CD4-positive, CD25-positive, alpha-beta regulatory T cell (primary cell): ENCODE measurements around the gene RPS2. TPM values are rescaled to one million over a fixed set of nuclear protein-coding genes. Genes with fewer than 3 reads are reported as not detected.
"Not testable (repeated sequence)": the region's sequence is repeated elsewhere in the genome, so short reads cannot be mapped to it uniquely, and the experiment has no call there.

Experiments
- ATAC-seq, 2 donors: fragments of 150-1000 bp; cut with Tn5 transposase; one replicate each; pipeline ENCODE4 v1.10.0; 2021; ENCODE audit warnings: low read depth in 2 of 2, moderate number of reproducible peaks in 2 of 2, moderate library complexity in 1 of 2
- DNase-seq, 3 donors: peaks; one replicate each; pipeline versions ENCODE4 v3.0.0 to v3.0.0-alpha.2; 2012 to 2022; ENCODE audit warnings: mixed read lengths in 1 of 3
- H3K27ac ChIP-seq: one replicate; pipeline ENCODE4 v1.7.0; 2013; ENCODE audit warnings: mild to moderate bottlenecking, low read length; ENCODE audit not compliant: insufficient read depth, poor library complexity, severe bottlenecking
- H3K27me3 ChIP-seq: one replicate; pipeline ENCODE4 v1.7.0; 2013; ENCODE audit warnings: low read length; ENCODE audit not compliant: control insufficient read depth, insufficient read depth
- H3K36me3 ChIP-seq: one replicate; pipeline ENCODE4 v1.7.0; 2013; ENCODE audit warnings: mild to moderate bottlenecking, low read length, moderate library complexity; ENCODE audit not compliant: control insufficient read depth, insufficient read depth
- H3K4me1 ChIP-seq: 2 replicates; pipeline ENCODE4 v1.7.0; 2013; ENCODE audit warnings: mild to moderate bottlenecking, low read length; ENCODE audit not compliant: insufficient read depth, control insufficient read depth, poor library complexity, severe bottlenecking
- H3K4me3 ChIP-seq: one replicate; pipeline ENCODE4 v1.7.0; 2013; ENCODE audit warnings: low read depth, mild to moderate bottlenecking, low read length, moderate library complexity
- H3K9me3 ChIP-seq, 2 experiments: 1 replicate in 1 of 2; 2 replicates in 1 of 2; pipeline ENCODE4 v1.7.0; 2013; ENCODE audit warnings: low read length in 2 of 2, mild to moderate bottlenecking in 1 of 2, moderate library complexity in 1 of 2; ENCODE audit not compliant: control insufficient read depth in 2 of 2
- H3K27ac Mint-ChIP-seq, 3 donors: one replicate each; pipeline ENCODE4 v1.8.0; 2020 to 2022; ENCODE audit warnings: mild to moderate bottlenecking in 3 of 3, mixed read lengths in 3 of 3, moderate library complexity in 2 of 3
- H3K27me3 Mint-ChIP-seq: one replicate; pipeline ENCODE4 v1.8.0; 2022; ENCODE audit warnings: mild to moderate bottlenecking, mixed read lengths
- H3K36me3 Mint-ChIP-seq: one replicate; pipeline ENCODE4 v1.8.0; 2020; ENCODE audit warnings: mixed read lengths
- H3K4me1 Mint-ChIP-seq, 4 donors: one replicate each; pipeline ENCODE4 v1.8.0; 2020 to 2022; ENCODE audit warnings: mixed read lengths in 4 of 4, mild to moderate bottlenecking in 1 of 4
- H3K4me3 Mint-ChIP-seq, 4 donors: one replicate each; pipeline ENCODE4 v1.8.0; 2020 to 2022; ENCODE audit warnings: mild to moderate bottlenecking in 4 of 4, mixed read lengths in 4 of 4, moderate library complexity in 3 of 4
- H3K9me3 Mint-ChIP-seq, 7 donors: one replicate each; pipeline ENCODE4 v1.8.0; 2020 to 2022; ENCODE audit warnings: mixed read lengths in 7 of 7, mild to moderate bottlenecking in 3 of 7, moderate library complexity in 2 of 7
- polyA plus RNA-seq, 4 donors: library from polyadenylated mRNA; unstranded; fragments of 300-500 nt; fragmentation: Illumina TruSeq; gene quantifications; one replicate each; pipeline ENCODE4 v1.2.3, GENCODE V29; 2021
- total RNA-seq: library from RNA; stranded (reverse); gene quantifications from one replicate; pipeline ENCODE4 v1.2.3, GENCODE V29; 2022

The RPS2 gene
- total and polyA plus RNA-seq, 5 donors from 2014 or later = 2,223 to 6,441 (median 4,859) TPM

DNA sequence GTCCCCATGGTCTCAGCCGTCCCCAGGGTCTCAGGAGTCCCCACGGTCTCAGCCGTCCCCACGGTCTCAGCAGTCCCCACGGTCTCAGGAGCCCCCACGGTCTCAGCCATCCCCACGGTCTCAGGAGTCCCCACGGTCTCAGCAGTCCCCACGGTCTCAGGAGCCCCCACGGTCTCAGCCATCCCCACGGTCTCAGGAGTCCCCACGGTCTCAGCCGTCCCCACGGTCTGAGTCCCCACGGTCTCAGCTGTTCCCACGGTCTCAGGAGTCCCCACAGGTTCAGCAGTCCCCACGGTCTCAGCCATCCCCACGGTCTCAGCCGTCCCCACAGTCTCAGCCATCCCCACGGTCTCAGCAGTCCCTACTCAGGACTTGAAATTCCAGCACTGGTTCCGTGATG, 44.5 kb downstream of the RPS2 start:
- H3K4me3 Mint-ChIP-seq, H3K9me3 Mint-ChIP-seq: not testable (repeated sequence)

DNA sequence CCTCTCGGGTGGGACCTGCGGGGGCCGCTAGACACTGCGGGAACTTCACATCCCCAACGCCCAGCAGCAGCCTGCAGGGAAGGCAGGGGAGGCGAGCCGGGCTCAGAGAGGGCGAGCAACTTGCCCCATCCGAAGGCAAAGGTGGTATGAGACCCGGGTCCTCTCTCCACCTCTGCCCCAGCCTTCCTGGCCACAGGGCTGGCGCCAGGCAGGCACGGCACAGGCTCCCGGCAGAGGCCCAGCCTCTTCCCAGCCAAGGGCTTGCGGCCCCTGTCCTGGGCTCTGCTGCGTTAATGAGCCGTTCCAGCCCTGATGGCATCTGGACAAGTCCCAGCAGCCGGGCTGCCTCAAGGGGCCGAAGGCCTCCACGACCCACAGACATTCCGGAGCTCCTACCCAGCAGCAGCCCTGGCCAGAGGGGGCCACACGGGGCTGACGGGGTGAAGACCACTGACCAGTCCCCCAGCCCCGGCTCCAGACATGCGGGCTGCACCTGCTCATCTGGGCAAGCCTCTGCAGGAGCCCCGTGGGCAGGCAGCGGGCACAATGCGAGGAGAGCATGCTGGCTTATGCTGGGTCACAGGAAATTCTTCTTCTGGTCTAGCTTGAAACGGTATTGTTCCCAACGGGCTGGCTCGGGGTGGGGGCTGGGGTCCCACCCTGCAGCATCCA, 45.2 kb downstream of the RPS2 start:
- H3K4me1 ChIP-seq = peaks cover 5% of the 10 kb centered on the region
- peaks cover 5% of the 10 kb centered on the region for H3K27me3 ChIP-seq
- no peaks in the 10 kb centered on the region for H3K36me3 Mint-ChIP-seq
- no peak for DNase-seq
- H3K27ac Mint-ChIP-seq = no peak overlapping the region
- peaks cover 0 to 8% (median 3%) of the 10 kb centered on the region in 4 donors for H3K4me1 Mint-ChIP-seq
- peaks cover 0 to 2% (median 0%) of the 10 kb centered on the region in 7 donors for H3K9me3 Mint-ChIP-seq
- peaks cover 54% of the 10 kb centered on the region for H3K27me3 Mint-ChIP-seq
- H3K9me3 ChIP-seq = no peaks in the 10 kb centered on the region
- H3K4me3 Mint-ChIP-seq = no peak overlapping the region
- no peak overlapping the region for H3K4me3 ChIP-seq
- H3K27ac ChIP-seq = no peak overlapping the region
- ATAC-seq = no peak
- no peaks in the 10 kb centered on the region for H3K36me3 ChIP-seq

More for the DNA sequence above, 44.5 kb downstream of the RPS2 start:
- not testable (repeated sequence) for H3K27ac ChIP-seq, H3K4me1 Mint-ChIP-seq, DNase-seq, H3K4me3 ChIP-seq, H3K9me3 ChIP-seq, ATAC-seq, H3K4me1 ChIP-seq, H3K36me3 Mint-ChIP-seq, H3K27me3 ChIP-seq, H3K36me3 ChIP-seq, H3K27ac Mint-ChIP-seq
- peaks cover 52% of the 10 kb centered on the region for H3K27me3 Mint-ChIP-seq

DNA sequence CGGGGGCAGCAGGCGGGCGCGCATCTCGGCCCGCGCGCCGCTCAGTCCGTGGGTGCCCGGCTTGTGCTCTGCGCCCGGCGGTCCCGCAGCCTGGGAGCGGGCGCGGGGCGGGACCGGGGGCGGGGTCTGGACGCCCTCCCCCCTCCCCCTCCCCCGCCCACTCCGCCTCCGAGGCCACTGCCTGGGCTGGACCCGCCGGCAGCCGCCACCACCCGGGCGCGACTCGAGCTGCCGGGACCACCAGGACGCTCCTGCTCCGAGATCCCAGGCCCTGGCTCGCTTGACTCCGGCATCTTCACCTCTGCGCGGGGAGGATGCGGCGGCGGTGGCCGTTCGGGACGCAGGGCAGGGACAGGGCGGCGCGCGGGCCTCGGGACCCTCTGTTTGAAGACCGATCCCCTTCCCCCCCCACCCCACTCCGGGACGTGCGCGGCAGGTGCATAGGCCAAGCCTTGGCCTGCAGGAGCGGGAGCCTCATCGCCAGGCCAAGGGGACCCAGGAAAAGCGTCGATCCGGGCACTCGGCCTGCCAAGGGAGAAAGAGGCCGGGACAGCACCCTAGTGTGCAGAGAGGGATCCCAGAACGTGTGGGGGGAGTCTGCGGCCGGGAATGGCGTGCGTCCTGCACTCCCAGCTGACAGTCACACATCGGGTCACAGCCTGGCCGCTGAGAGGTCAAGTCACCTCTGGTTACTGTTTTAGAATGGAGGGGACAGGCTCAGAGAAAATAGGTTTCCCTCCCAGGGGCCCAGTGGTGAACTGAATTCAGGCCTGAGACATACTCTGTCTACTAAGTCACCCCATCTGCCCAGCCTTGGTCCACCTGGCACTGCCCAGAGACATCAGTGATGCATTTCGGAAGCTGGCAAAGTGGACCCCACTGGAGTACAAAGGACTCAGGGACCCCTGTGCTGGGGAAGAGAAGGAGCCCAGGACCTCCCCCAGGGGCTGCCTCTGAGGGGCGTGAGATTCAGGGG, 46.0 kb downstream of the RPS2 start, which contains the start of gene HS3ST6:
TSS of gene HS3ST6 (minus strand) at position 65 of the 976 bp plus-strand sequence. CDS start 92 bp downstream, outside the sequence.
- ATAC-seq (no peak), DNase-seq (no peak)
- Histone ChIP-seq H3K36me3 (no peaks in the 10 kb centered on the region), H3K4me3 (no peak within 1 kb of the TSS), H3K27ac (no peak within 1 kb of the TSS), H3K4me1 (peaks cover 3% of the 10 kb centered on the region), H3K27me3 (peaks cover 5% of the 10 kb centered on the region), H3K9me3 (no peaks in the 10 kb centered on the region)
- no peak within 1 kb of the TSS for H3K27ac Mint-ChIP-seq
- H3K36me3 Mint-ChIP-seq = no peaks in the 10 kb centered on the region
- no peak within 1 kb of the TSS for H3K4me3 Mint-ChIP-seq
- peaks cover 0 to 3% (median 0%) of the 10 kb centered on the region in 7 donors for H3K9me3 Mint-ChIP-seq
- peaks cover 55% of the 10 kb centered on the region for H3K27me3 Mint-ChIP-seq
- peaks cover 0 to 8% (median 3%) of the 10 kb centered on the region in 4 donors for H3K4me1 Mint-ChIP-seq

DNA sequence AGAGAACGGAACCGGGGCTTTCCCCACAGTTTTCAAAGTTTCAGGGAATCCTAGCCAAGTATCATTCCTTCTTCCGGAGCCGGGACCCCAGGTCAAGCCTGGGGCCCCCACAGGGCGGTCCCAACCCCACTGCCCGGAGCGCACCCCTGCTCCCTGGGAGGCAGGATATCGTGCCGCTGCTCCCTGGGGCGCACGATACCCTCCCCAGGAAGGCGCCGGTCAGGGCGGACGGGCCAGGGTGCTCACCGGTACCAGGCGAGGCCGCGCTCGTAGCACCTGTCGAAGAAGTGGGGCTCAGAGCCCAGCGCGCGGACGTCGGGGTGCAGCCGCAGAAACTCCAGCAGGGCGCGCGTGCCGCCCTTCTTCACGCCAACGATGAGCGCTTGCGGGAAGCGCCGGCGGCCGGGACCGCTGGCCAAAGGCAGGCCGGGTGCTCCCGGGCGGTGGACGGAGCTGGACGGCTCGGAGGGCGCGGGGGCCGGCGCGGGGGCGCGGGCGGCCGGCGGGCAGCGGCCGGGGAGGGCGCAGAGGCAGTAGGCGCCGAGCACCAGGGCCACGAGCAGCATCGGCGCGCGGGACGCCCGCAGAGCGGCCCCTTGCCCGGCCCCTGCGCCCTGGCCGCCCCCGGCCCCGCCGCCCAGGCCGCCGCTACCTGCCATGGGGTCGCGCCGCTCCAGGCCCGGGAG, 46.8 kb downstream of the RPS2 start:
- ATAC-seq (no peak), DNase-seq (no peak)
- Histone ChIP-seq H3K9me3 (no peaks in the 10 kb centered on the region), H3K36me3 (no peaks in the 10 kb centered on the region), H3K27me3 (peaks cover 5% of the 10 kb centered on the region), H3K4me1 (no peaks in the 10 kb centered on the region), H3K27ac (no peak overlapping the region), H3K4me3 (no peak overlapping the region)
- peaks cover 0 to 3% (median 0%) of the 10 kb centered on the region in 7 donors for H3K9me3 Mint-ChIP-seq
- H3K27ac Mint-ChIP-seq = no peak overlapping the region
- no peak overlapping the region for H3K4me3 Mint-ChIP-seq
- H3K4me1 Mint-ChIP-seq = peaks cover 0 to 8% (median 3%) of the 10 kb centered on the region in 4 donors
- no peaks in the 10 kb centered on the region for H3K36me3 Mint-ChIP-seq
- peaks cover 56% of the 10 kb centered on the region for H3K27me3 Mint-ChIP-seq

DNA sequence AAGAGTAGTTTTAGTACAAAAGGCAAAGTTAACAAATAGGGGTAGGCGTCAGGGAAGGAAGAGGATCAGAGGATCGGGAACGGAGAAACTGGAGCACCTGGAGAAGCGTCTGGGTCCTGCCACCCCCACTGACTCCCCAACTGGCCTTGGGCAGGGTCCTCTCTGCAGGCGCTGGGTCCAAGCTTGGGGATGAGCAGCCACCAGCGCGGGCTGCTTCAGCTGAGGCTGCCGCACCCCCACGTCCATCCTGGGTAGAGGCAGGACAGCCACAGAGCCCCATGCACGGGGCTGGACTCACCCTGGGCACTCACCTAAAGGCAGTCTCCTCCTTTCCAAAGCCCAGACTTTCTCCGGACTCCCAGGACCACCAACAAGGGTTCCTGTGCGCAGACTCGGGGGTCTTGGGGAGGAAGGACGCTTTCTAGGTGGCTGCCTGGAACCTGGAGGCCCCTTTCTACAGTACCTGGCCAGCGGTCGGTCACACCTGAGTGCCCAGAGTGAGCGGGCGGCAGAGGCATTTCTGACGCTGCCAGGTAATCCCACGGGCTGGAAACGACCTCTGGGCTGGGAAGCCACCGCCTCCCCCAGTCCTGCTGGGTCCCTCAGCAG, 47.5 kb downstream of the RPS2 start:
- DNase-seq (no peak), ATAC-seq (no peak)
- Mint-ChIP-seq H3K4me1 (peaks cover 0 to 8% (median 3%) of the 10 kb centered on the region in 4 donors), H3K27me3 (peaks cover 52% of the 10 kb centered on the region), H3K4me3 (no peak overlapping the region), H3K36me3 (no peaks in the 10 kb centered on the region), H3K27ac (no peak overlapping the region), H3K9me3 (peaks cover 0 to 3% (median 0%) of the 10 kb centered on the region in 7 donors)
- no peak overlapping the region for H3K27ac ChIP-seq
- no peaks in the 10 kb centered on the region for H3K36me3 ChIP-seq
- no peaks in the 10 kb centered on the region for H3K27me3 ChIP-seq
- no peak overlapping the region for H3K4me3 ChIP-seq
- no peaks in the 10 kb centered on the region for H3K9me3 ChIP-seq
- no peaks in the 10 kb centered on the region for H3K4me1 ChIP-seq

DNA sequence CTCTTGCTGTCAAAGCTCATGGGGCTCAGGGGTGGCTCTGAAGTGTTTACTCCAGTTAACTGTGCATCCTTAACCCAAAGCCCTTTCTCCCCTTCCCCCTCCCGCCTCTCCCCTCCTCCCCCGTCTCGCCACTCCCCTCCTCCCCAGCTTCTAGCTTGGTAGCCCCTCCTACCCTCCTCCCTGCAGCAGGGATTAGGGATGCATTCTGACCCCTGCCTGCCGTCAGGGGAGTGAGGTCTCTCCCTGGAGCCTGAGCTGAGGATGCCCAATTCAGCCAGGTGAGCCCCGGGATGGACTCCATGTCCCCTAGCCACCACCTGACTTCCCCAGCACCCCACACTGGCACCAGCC, 48.0 kb downstream of the RPS2 start:
- Mint-ChIP-seq H3K36me3 (no peaks in the 10 kb centered on the region), H3K27ac (no peak overlapping the region), H3K4me3 (no peak overlapping the region), H3K9me3 (peaks cover 0 to 3% (median 0%) of the 10 kb centered on the region in 7 donors), H3K4me1 (peaks cover 0 to 8% (median 3%) of the 10 kb centered on the region in 4 donors), H3K27me3 (peaks cover 47% of the 10 kb centered on the region)
- no peak for ATAC-seq
- Histone ChIP-seq H3K4me3 (no peak overlapping the region), H3K27ac (no peak overlapping the region), H3K9me3 (no peaks in the 10 kb centered on the region), H3K4me1 (no peaks in the 10 kb centered on the region), H3K27me3 (no peaks in the 10 kb centered on the region), H3K36me3 (no peaks in the 10 kb centered on the region)
- no peak for DNase-seq
